A673 (cell line): Measurements from ENCODE around the gene ARID5B.

Source experiments
- CTCF ChIP-seq: fragments of 300-800, 200-600 bp; sonication (generic); conservative IDR thresholded peaks from 2 replicates; pipeline ENCODE4 v1.5.1; 2017; ENCODE audit warnings: low read depth, mild to moderate bottlenecking, antibody characterized with exemption, low read length, moderate library complexity, mixed read lengths
- EZH2 ChIP-seq: fragments of 200-600 bp; sonication (generic); IDR thresholded peaks from 2 replicates; pipeline ENCODE4 v1.6.1; 2017; ENCODE audit warnings: borderline replicate concordance, low read depth, mild to moderate bottlenecking, mixed read lengths, antibody characterized with exemption, low read length; ENCODE audit not compliant: poor library complexity, severe bottlenecking

- TF ChIP-seq EZH2 (no peak), CTCF (no peak)
Observed at GRCh38 chr10:62121187-62121530, 219.7 kb downstream of the ARID5B start.
